ENCODE results near the gene JCHAIN.
A peak's percentile ranks its signal among the peaks of the same experiment; 100 is the strongest.
"Not testable (repeated sequence)": the region's sequence is repeated elsewhere in the genome, so short reads cannot be mapped to it uniquely, and the experiment has no call there.

The JCHAIN gene

DNA sequence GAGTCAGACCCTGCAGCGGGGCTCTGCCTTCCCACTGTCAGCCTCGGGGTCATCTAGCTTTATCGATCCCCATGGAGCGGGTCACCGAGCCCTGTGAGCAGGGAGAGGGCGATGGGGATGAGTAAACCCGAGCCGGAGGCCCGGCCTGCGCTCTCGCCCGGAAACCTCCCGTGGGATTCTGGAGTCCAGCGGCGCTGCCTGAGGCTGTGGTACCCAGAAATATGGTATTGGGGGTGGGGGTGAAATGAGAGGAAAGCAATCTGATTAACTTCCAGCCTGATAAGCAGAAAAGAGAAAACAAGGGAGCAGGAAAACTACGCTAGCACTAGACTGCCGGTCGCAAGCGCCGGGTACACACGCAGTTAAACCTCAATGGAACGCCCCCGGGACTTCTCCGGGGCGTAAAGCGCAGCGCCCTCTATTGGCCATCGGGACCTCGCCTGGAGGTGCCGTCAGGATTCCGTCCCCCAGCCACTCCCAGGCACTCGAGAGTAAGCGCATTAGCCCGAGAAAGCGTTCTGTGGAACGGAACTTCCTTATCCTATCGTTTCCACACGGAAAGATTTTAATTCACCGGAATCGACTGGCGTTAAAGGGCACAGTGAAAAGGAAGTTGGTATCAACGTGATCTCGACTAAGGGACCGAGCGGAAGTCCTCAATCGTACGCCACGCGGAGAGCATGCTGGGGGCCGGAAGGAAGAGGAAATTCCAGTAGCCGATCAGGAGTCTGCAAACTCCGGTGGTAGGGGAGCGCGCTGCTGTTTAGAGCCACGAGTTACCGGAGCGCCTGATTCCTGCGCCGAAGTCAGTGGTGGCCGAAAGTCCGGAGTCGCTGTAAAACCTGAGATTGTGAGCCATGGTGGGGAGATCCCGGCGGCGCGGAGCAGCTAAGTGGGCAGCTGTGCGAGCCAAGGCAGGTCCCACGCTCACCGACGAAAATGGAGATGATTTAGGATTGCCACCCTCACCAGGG lies 21.8 kb upstream of the JCHAIN start, which contains the start of gene UTP3:
TSS of gene UTP3 (plus strand) at position 712 of the 974 bp plus-strand sequence. CDS start at position 858, 146 bp downstream.
- peak; percentile 91 for DNase-seq

DNA sequence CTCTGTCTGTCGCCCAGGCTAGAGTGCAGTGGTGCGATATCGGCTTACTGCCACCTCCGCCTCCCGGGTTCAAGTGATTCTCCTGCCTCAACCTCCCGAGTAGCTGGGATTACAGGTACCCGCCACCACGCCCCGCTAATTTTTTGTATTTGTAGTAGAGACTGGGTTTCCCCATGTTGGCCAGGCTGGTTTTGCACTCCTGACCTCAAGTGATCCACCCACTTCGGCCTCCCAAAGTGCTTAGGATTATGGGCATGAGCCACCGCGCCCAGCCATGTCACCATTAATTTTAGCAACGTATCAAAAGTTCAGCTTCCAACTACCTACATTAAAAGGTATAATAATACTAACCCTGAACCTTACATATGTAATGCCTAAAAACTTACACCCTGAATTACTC lies 21.1 kb upstream of the JCHAIN start:
- no peak for DNase-seq

DNA sequence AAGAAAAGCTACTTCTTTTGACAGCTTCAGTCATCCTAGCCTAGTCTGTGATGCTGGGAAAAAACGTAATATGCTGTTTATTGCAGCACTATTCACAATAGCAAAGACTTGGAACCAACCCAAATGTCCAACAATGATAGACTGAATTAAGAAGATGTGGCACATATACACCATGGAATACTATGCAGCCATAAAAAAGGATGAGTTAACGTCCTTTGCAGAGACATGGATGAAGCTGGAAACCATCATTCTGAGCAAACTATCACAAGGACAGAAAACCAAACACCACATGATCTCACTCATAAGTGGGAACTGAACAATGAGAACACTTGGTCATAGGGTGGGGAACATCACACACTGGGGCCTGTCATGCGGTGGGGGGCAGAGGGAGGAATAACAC lies 15.8 kb upstream of the JCHAIN start:
- not testable (repeated sequence) for DNase-seq

DNA sequence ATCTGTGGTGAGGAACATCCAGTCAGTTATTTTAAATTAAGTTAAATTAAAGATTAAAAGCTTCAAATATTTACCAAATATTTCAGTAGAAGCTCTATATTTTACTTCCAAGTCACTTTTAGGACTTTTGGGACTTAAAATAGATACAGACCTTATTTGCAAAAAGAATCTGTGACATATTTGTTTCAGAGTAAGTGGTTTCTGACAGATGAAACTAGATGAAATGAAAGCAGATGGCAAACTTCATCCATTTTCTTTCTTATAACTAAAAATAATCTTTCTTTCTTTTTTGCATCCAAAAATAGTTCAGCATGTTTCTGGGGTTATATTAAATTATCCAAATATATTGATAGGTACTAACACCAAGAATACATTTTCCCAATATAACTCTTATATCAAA lies 15.4 kb upstream of the JCHAIN start:
- DNase-seq, result no peak

DNA sequence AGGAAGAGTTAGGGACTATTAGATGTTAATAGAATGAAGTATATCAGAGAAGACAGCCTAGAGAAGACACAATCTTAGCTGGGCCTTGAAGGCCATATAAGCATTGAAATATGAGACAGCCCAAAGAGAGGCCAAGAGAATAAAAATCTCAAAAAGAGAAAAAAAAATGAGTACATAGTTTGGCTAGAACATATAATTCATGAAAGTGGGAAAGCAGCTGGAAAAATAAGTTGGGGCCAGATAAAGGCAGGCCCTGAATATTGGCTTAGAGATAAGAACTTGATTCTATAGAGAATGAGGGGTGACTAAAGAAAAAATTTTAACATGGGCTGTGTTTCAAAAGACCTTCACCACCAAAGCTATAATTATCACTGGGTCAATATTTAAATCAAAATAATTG lies 14.6 kb upstream of the JCHAIN start:
- no peak for DNase-seq

DNA sequence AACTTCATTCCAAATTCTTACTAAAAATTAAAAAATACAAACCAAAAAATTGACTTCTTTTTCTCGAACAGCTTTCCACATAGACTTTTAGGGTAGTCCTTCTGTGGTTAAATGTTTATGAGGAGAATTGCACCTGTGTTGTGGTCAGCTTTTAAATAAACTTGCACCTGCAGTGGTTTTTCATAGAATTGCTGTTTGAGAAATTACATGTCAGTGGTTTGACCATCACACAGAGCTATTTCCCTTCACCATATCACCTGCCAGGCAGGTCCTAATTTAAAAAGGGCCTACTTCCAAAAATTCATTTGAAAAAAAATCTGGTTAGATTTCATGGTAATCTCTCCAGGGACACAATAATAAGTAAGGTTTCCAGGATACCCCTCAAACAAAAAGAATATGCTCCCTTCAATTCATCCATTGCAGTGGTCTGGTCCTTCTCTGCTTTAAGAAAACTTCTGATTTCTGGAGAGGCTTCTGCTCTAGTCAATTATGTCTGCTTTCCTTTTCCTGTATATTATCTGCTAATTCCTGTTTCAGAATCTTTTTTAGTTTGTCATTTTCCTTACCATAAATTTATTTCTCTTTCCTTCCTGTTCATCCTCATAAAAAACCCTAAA lies 12.2 kb upstream of the JCHAIN start:
- DNase-seq, result no peak

DNA sequence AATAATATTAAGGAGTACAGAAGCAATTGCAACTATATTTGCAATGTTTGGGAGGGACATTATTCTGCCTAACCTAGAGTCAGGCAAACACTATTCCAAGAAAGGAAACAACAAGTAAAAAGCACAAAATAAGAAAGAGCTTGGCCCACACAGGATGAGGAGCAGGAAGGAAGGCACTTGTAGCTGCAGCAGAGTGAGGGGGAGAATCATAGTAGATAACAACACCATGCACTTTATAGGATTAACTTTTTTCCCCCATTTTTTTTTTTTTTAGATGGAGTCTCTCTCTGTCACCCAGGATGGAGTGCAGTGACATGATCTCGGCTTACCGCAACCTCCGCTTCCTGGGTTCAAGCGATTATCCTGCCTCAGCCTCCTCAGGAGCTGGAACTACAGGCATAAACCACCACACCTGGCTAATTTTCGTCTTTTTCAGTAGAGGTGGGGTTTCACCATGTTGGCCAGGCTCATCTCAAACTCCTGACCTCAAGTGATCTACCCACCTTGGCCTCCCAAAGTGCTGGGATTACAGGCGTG lies 10.3 kb upstream of the JCHAIN start:
- no peak for DNase-seq

DNA sequence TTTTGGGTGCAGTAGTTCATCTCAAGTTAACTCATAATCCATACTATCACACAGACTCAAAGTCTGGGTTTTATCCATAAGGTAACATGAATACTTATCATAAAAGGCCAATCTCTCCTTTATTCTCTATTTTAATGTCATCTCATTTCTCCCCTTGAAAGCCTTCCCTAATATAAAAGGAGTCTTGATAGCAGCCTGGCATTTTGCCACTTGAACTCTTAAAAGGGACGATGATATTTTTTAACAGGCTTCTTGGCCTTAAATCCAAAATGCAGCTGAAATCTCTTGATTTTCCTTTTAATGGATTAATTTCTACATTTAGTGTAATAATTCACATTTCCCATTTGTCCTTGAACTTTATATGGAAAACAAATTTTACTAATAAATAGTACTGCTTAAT lies 8.4 kb upstream of the JCHAIN start:
- no peak for DNase-seq

DNA sequence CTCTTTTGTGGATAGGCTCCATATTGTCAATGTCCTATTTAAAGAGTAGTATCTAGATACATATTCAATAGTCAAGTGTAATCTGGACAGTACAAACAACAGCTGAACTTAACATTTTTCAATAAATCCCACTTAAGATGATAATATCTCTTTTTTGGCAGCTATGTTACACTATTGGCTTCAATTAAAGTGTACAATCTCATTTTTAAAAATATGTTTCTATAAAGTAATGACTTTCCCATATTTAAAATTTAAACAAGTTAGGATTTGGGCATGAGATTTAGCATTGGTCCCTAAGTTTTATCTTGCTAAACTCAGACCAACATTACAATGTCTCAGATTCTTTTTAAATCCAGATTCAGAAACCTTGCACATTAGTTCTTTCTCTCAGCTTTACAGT lies 7.9 kb upstream of the JCHAIN start:
- DNase-seq, result no peak

DNA sequence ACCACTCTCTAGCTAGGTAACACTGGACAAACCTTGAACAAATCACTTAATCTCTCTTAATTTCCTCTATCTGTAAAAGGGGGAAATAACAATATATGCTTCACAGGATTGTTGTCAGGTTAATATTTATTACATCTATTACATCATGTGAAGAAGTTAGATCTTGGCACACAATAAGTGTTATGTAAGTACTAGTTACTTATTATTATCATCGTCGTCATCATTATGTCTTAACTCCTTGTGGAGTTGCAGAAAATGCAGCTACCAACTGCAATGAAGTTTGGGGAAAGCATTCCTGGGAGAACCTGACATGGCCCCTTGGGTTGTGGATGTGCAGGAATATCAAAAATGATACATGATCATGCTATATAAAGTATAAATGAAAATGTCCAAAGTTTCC lies 4.8 kb upstream of the JCHAIN start:
- DNase-seq, result no peak

DNA sequence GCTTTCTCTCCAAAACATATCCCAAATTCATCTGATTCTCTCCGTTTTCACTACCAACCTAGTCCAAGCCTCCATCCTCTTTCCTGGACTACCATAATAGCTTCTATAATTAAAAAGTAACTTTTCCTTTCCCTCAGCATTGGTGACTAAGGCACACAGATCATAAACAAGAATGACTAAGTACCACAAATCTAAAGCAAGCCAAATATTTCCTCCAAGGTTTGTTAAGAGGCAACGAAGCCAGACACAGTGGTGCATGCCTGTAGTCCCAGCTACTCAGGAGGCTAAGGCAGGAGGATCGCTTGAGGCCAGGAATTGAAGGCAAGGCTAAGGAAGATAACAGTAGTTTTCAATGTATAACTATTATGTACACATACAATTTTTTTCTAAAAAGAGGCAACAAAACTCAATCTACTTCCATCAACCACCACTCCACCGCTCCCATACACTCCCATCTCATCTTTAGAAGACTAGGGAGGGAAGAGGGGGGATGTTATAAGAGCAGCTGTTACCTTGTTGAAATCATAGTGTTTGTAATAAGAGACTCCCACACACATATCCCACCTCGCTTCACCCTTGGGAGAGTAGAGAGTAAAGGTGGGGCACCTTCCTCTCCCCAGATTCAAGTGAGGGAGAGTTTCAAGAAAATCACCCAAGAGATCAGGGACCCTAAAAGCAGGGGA lies 4.2 kb upstream of the JCHAIN start:
- DNase-seq, result peak; percentile 54

DNA sequence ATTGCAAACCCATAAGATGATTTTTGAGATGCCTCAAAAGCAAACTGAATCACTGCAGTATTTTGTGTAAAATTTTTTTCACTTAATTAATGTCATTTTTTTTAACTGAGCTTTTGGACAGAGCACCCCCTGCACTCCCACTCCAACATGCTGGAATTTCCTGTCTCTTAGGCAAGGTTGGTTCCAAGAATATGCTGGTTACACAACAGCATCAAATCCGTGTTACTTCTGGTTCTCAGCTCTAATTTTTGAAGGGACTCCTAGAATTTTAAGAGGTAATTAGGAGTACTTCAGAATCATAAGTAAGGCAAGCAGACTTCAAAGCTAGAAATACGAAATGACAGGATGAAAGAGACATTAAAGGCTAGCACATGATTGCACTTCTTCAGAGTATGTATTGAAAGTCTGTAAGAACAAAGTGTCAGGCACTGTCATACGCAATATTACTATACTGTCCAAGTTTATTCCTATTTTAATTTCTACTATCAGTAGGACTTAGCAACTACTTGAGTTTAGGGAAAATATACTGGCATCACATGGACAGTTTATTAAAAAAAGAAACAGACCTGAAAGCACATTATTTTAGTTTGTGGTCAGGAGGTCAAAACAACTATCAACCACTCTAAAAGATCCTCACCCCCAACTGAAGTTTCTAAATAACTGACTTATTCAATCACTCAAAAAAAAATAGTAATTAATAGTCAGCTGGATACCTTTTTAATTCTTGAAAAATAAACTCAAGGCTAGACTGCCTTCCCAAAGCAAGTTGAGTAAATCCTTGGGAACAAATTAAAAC lies 1.6 kb upstream of the JCHAIN start:
- peak; percentile 21 for DNase-seq

DNA sequence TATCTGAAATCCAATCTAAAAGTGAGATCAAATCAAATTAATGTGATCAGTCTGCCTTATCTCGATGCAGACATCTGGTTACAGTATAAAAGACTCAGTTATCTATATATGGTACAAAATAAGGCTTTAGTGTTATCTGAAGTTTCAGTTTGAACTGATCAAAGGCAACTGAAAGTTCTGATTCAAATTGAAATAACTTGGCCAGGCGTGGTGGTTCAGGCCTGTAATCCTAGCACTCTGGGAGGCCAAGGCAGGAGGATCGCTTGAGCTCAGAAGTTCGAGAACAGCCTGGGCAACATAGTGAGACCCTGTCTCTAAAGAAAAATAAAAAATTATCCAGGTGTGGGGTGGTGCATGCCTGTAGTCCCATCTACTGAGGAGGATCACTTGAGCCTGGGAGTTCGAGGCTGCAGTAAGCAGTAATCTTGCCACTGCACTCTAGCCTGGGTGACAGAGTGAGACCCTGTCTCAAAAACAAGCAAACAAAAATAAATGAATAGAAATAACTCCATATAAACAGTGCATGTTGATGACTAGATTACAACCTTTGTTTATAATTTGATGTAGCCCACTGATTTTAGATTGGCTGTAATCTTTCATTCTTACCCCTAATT lies 4.9 kb downstream of the JCHAIN start:
- not testable (repeated sequence) for DNase-seq

DNA sequence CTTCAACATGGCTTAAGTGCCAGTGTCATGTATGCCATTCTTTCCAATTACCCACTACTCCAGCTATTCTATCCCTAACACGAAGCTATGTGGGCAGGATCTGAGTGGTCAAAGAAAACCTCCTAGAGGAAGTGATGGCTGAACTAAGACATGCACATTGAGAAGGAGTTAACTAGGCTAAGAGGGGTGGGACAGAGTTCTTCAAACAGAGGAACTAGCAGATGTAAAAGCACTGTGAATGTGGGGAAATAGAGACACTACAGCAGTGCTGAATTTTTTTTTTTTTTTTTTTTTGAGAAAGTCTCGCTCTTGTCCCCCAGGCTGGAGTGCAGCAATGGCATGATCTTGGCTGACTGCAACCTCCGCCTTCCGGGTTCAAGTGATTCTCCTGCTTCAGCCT lies 6.2 kb downstream of the JCHAIN start:
- DNase-seq, result no peak

DNA sequence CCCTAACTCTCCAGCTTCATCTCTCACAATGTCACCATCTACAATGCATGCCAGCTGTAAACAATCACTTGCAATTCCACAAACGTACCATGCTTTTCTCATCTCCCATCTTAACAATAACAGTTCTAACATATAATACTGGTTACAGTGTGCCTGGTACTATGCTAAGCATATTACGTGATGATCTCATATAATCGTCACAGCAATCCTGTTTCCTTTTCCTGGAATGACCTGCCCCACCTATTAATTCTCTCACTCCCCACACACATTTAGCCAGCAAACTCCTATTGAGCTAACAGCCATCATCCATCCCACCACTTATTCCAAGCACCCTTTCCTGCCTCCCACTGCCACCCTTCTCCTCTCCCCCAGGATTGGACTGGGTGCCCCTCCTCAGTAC lies 7.9 kb downstream of the JCHAIN start:
- no peak for DNase-seq

DNA sequence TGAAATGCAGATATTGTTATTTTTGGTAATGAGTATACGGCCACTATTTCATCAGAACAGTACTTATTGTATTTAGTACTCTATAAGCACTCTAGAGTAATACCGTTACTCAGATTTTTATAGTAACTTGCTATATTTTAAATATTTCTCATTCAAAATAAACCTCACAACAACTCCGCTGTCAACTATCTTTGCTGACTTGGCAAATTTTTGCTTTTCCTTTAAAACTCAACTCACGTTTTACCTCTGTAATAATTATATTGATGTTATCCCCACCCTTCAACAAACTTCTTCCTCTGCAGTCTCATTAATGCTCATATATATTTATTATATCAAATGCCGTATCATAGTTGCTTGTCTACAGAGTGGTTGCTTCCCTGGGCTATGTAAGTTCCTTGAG lies 9.0 kb downstream of the JCHAIN start:
- DNase-seq, result no peak

DNA sequence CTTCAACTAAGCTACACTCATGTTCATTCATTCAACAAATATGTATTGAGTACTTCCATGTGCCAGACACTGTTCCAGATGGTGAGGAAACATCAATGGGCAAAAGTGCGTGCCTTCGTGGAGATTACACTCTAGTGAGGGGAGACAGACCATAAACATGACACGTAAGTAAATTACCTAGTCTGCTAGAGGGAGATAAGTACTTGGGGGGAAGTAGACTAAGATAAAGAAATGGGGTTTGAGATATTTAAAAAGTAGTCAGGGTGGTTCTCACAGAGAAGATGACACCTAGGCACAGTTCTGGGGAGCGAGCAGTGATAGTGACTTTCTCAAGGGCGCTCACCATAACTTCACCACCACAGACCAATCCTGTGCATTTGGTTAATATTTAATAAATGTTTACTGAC lies 11.7 kb downstream of the JCHAIN start:
- DNase-seq, result no peak

DNA sequence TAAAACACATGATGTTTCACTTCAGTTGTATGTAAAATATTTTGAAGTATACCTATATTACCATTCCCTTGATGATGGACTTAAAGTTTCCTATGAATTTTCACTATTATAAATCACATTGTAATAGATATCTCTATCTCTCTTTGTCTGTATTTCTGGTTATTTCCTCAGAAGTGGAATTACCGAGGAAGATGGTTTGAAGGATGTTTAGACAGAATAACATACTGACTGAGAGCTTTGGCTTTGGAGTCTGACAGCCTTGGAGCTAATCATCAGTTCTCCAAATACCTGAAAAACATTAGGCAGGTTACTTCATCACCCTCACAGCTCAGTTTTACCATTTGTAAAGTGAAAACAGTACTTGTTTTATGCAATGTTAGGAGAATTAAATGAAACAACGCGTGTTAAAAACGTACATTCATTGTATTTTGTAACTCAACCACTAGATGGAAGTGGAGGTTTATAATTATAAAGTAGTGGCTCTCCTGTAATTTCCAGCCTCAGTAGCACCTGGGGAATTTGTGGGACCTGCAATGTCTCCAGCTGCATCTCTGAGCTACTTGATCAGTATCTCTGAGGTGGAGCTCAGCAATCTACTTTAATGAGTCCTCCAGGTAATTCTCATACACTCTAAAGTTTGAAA lies 14.3 kb downstream of the JCHAIN start:
- peak; percentile 13 for DNase-seq

DNA sequence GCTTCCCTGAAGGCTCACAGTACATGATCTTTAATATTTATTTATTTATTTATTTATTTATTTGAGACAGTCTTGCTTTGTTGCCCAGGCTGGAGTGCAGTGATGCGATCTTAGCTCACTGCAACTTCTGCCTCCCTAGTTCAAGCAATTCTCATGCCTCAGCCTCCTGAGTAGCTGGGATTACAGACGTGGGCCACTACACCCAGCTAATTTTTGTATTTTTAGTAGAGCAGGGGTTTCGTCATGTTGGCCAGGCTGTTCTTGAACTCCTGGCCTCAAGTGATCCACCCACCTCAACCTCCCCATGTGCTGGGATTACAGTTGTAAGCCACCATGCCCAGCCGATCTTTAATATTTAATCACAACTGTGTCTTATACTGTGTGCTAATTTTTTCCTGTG lies 15.6 kb downstream of the JCHAIN start:
- not testable (repeated sequence) for DNase-seq

DNA sequence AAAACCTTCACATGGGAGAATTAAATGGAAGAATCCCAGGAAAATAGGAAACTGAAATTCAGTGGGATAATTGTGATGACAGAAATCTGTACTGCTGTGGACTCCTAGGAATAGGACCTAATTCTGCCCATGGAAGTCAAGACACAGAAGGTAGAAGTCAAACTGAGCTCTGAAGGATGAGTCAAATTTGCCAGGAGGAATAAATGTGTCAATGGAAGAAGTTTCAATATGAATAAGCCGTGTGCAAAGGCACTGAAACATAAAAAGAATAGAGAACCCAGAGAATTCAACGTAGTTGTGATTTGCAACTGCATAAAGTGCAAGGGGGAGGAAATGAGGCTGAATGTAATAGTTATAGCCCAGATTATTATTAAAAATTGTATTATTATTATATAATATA lies 26.1 kb downstream of the JCHAIN start:
- no peak for DNase-seq

DNA sequence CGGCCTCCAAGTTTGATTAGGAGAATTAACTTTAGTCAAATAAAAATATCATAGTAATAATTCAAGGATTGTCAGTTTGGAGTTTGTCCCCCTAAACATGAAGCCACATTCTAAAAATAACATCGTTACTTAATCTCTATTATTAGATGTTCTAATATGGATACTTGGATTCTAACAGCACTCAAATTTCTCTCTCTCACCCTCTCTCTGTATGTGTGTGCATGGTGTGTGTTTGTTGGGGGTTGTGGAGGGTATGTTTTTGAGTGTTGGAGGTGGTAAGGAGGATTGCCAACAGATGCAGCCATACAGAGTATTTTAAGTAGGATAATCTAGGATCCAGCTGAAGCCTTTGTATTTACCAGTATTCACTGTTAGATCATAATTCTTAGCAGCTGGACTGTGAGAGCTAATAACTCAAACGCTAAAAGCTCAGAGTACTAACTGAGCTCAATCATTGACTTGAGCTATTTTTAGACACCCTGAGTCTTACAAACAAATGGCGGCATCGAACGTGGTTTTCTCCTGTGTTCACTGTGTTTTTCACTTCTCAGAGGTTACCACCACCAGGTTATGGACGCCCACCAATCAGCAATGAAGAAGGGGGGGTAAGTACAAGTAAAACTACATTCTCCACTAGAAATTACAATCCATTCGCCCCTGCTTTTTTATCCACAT lies 28.9 kb downstream of the JCHAIN start:
- DNase-seq, result peak; percentile 27

All from HCEC 1CT (cell line).